HCT116 (cell line): Measurements from ENCODE around the gene CHAF1A. TPM values are rescaled to one million over a fixed set of nuclear protein-coding genes. Genes with fewer than 3 reads are reported as not detected.

Experiments used
- ATAC-seq: fragments of 200-7000 bp; cut with Tn5 transposase; 2 replicates; pipeline ENCODE4 v1.9.1; 2020; ENCODE audit warnings: mild to moderate bottlenecking, moderate library complexity
- BruUV-seq: library from RNA; stranded (reverse); fragments of 400-500 nt; replicated peaks from 2 replicates; lab custom pipeline; 2021; lab: Mats Ljungman, UMichigan
- CTCF ChIA-PET: fragments of 300-600 bp; sonication (Branson Sonifier 250); formaldehyde crosslinking; loops from one replicate; lab custom pipeline; 2021; ENCODE audit warnings: antibody characterized with exemption; lab: Charles Lee
- POLR2A ChIA-PET: fragments of 300-600, 350-600 bp; sonication (Branson Sonifier 250); formaldehyde crosslinking; loops from one replicate; lab custom pipeline; 2021; ENCODE audit warnings: antibody characterized with exemption; lab: Charles Lee
- RAD21 ChIA-PET, 2 experiments: fragments of 300-600 bp; sonication (Branson Sonifier 250); formaldehyde crosslinking; loops; one replicate each; lab custom pipeline; 2023; ENCODE audit warnings: low total read pairs in 2 of 2; ENCODE audit not compliant: uncharacterized antibody in 2 of 2, unreplicated experiment in 2 of 2, low non-redundant PET in 1 of 2; lab: Charles Lee
- DNase-seq: peaks from one replicate; pipeline ENCODE4 v3.0.0-alpha.2; 2010; ENCODE audit warnings: low read depth, low spot score
- H2AFZ ChIP-seq: fragments of 200-600 bp; shearing (Covaris generic), sonication (generic); 2 replicates; pipeline ENCODE4 v1.6.1; 2017; ENCODE audit warnings: low read depth, mixed run types, mixed read lengths, antibody characterized with exemption, low read length; ENCODE audit not compliant: poor library complexity, severe bottlenecking
- H3K27ac ChIP-seq: 2 replicates; pipeline ENCODE4 v1.5.1; 2012; ENCODE audit warnings: low read depth, low read length
- H3K27me3 ChIP-seq: fragments of 200-600 bp; sonication (generic); 2 replicates; pipeline ENCODE4 v1.6.1; 2016; ENCODE audit warnings: mixed run types, low read length, mixed read lengths; ENCODE audit not compliant: insufficient read depth
- H3K36me3 ChIP-seq, 2 experiments: fragments of 200-500 bp in 1 of 2; fragments of 200-600 bp in 1 of 2; sonication (Bioruptor generic) in 1 of 2; sonication (generic) in 1 of 2; 2 replicates each; pipeline versions ENCODE4 v1.5.1 to v1.6.1; 2014 to 2016; ENCODE audit warnings: low read length in 2 of 2, inconsistent platforms in 1 of 2, mixed read lengths in 1 of 2, mixed run types in 1 of 2; ENCODE audit not compliant: insufficient read depth in 2 of 2, control insufficient read depth in 1 of 2
- H3K4me1 ChIP-seq, 2 experiments: fragments of 200-600 bp in 1 of 2; sonication (generic) in 1 of 2; 2 replicates each; pipeline versions ENCODE4 v1.5.1 to v1.6.1; 2012 to 2017; ENCODE audit warnings: low read length in 2 of 2, inconsistent platforms in 1 of 2, mild to moderate bottlenecking in 1 of 2, mixed read lengths in 1 of 2, mixed run types in 1 of 2, moderate library complexity in 1 of 2; ENCODE audit not compliant: insufficient read depth in 2 of 2, control insufficient read depth in 1 of 2
- H3K4me2 ChIP-seq: fragments of 200-600 bp; sonication (generic); 2 replicates; pipeline ENCODE4 v1.6.1; 2017; ENCODE audit warnings: mixed run types, low read length, mixed read lengths
- H3K4me3 ChIP-seq, 2 experiments: fragments of 200-600 bp in 1 of 2; sonication (generic) in 1 of 2; replicated peaks in 1 of 2; 2 replicates each; pipeline ENCODE4 v1.5.1; 2011 to 2016; ENCODE audit warnings: low read length in 2 of 2, control low read depth in 1 of 2, low read depth in 1 of 2, mild to moderate bottlenecking in 1 of 2, mixed read lengths in 1 of 2, mixed run types in 1 of 2
- H3K79me2 ChIP-seq: fragments of 200-600 bp; sonication (generic); 2 replicates; pipeline ENCODE4 v1.6.1; 2017; ENCODE audit warnings: mild to moderate bottlenecking, mixed run types, low read length, moderate library complexity, mixed read lengths; ENCODE audit not compliant: insufficient read depth
- H3K9ac ChIP-seq: fragments of 200-600 bp; sonication (generic); 2 replicates; pipeline ENCODE4 v1.6.1; 2016; ENCODE audit warnings: low read length, mixed read lengths
- H3K9me2 ChIP-seq: fragments of 200-600 bp; sonication (generic), shearing (Covaris generic); 2 replicates; pipeline ENCODE4 v1.6.1; 2017; ENCODE audit warnings: mixed run types, mild to moderate bottlenecking, moderate library complexity; ENCODE audit not compliant: insufficient read depth
- H3K9me3 ChIP-seq, 2 experiments: fragments of 200-500 bp in 1 of 2; fragments of 200-600 bp in 1 of 2; sonication (Bioruptor generic) in 1 of 2; sonication (generic) in 1 of 2; 2 replicates each; pipeline ENCODE4 v1.6.1; 2014 to 2017; ENCODE audit warnings: low read length in 2 of 2, mixed read lengths in 2 of 2, inconsistent platforms in 1 of 2, low read depth in 1 of 2, mild to moderate bottlenecking in 1 of 2, mixed run types in 1 of 2, moderate library complexity in 1 of 2; ENCODE audit not compliant: control insufficient read depth in 1 of 2, insufficient read depth in 1 of 2
- H4K20me1 ChIP-seq: fragments of 200-600 bp; sonication (generic), shearing (Covaris generic); 2 replicates; pipeline ENCODE4 v1.6.1; 2017; ENCODE audit warnings: mixed run types, mild to moderate bottlenecking, moderate library complexity; ENCODE audit not compliant: insufficient read depth
- CBX3 ChIP-seq: IDR thresholded peaks from 2 replicates; pipeline ENCODE4 v1.6.1; 2012; ENCODE audit warnings: low read depth
- EGR1 ChIP-seq: IDR thresholded peaks from 2 replicates; pipeline ENCODE4 v1.6.1; 2012; ENCODE audit warnings: low read depth
- ELF1 ChIP-seq: IDR thresholded peaks from 2 replicates; pipeline ENCODE4 v1.6.1; 2012; ENCODE audit warnings: low read depth, borderline replicate concordance
- EZH2 ChIP-seq: fragments of 200-600 bp; sonication (generic); IDR thresholded peaks from 2 replicates; pipeline ENCODE4 v1.6.1; 2017; ENCODE audit warnings: antibody characterized with exemption, mixed run types
- EZH2phosphoT487 ChIP-seq: fragments of 200-600 bp; IDR thresholded peaks from 2 replicates; pipeline ENCODE4 v1.6.1; 2018; ENCODE audit warnings: antibody characterized with exemption, borderline replicate concordance
- FOSL1 ChIP-seq: IDR thresholded peaks from 2 replicates; pipeline ENCODE4 v1.6.1; 2012; ENCODE audit warnings: low read depth
- POLR2A ChIP-seq: IDR thresholded peaks from 2 replicates; pipeline ENCODE4 v1.7.0; 2011; ENCODE audit warnings: borderline replicate concordance; ENCODE audit not compliant: insufficient read depth, insufficient read length; ENCODE audit errors: extremely low read depth
- POLR2AphosphoS5 ChIP-seq: IDR thresholded peaks from 2 replicates; pipeline ENCODE4 v1.6.1; 2011; ENCODE audit warnings: mild to moderate bottlenecking, low read depth, low read length, moderate library complexity
- RAD21 ChIP-seq: IDR thresholded peaks from 2 replicates; pipeline ENCODE4 v1.6.1; 2012; ENCODE audit warnings: low read depth, mild to moderate bottlenecking
- REST ChIP-seq: IDR thresholded peaks from 2 replicates; pipeline ENCODE4 v1.6.1; 2012; ENCODE audit warnings: low read depth
- SIN3A ChIP-seq: IDR thresholded peaks from 2 replicates; pipeline ENCODE4 v1.6.1; 2012; ENCODE audit warnings: low read depth
- TCF7L2 ChIP-seq: IDR thresholded peaks from 2 replicates; pipeline ENCODE4 v1.7.0; 2011; ENCODE audit warnings: borderline replicate concordance, inconsistent platforms; ENCODE audit not compliant: insufficient read depth, insufficient read length; ENCODE audit errors: extremely low read depth
- ZFX ChIP-seq: fragments of 450-650 bp; IDR thresholded peaks from 2 replicates; pipeline ENCODE4 v1.6.1; 2017
- ZNF274 ChIP-seq: fragments of 200-500 bp; sonication (Bioruptor generic); IDR thresholded peaks from 2 replicates; pipeline ENCODE4 v1.6.1; 2014; ENCODE audit warnings: mild to moderate bottlenecking, low read depth, low read length, inconsistent platforms
- intact Hi-C: fragments of 100-400 bp; cut with micrococcal nuclease; formaldehyde crosslinking; loops from 2 replicates; pipeline ENCODE4 v1.10.0; 2022
- total RNA-seq: library from RNA; stranded (reverse); gene quantifications from one replicate; pipeline ENCODE4 v1.2.1, GENCODE V29; 2021; ENCODE audit not compliant: unreplicated experiment
- TF ChIP-seq, protein P1 (sequence below): IDR thresholded peaks from 2 replicates; pipeline ENCODE4 v1.6.1; 2012

Gene CHAF1A
- total RNA-seq, 1 experiment from 2014 or later, result 69.9 TPM

- ATAC-seq, result no peak
- Histone ChIP-seq H3K4me2 (peak overlapping the region; percentile 99), H3K27ac (peak overlapping the region; percentile 45; the same call in 1 of the 2 replicates), H3K9ac (0 out of 2 replicates have a peak overlapping the region, but pooled peaks have one; percentile 14), H4K20me1 (no peaks in the 10 kb centered on the region), H3K27me3 (no peaks in the 10 kb centered on the region), H3K4me3 (no peak overlapping the region), H2AFZ (no peak overlapping the region), H3K4me1 (peaks cover 14 to 29% of the 10 kb centered on the region in 2 experiments), H3K9me2 (no peaks in the 10 kb centered on the region), H3K9me3 (no peaks in the 10 kb centered on the region), H3K79me2 (peaks cover 27% of the 10 kb centered on the region), H3K36me3 (peaks cover 11 to 18% of the 10 kb centered on the region in 2 experiments)
- CTCF ChIA-PET, result no interaction called here
- POLR2A ChIA-PET, result no interaction called here
- intact Hi-C loops, result no loop called here
- RAD21 ChIA-PET, result no interaction called here
- TF ChIP-seq RAD21 (no peak), CBX3 (no peak), POLR2AphosphoS5 (no peak), ZNF274 (no peak), EGR1 (no peak), ELF1 (no peak), ZFX (no peak), FOSL1 (no peak), POLR2A (no peak)
- no peak for DNase-seq
- BruUV-seq, result no TSS peak
Measured at GRCh38 chr19:4474514-4475022, 72.1 kb downstream of the CHAF1A start.

GRCh38 chr19:4477034-4477801 lies 74.8 kb downstream of the CHAF1A start:
- ATAC-seq, result no peak
- Histone ChIP-seq H3K36me3 (peaks cover 11 to 18% of the 10 kb centered on the region in 2 experiments), H3K79me2 (peaks cover 27% of the 10 kb centered on the region)
- TF ChIP-seq EZH2phosphoT487 (no peak), REST (no peak), EZH2 (no peak), POLR2AphosphoS5 (no peak), SIN3A (no peak), TCF7L2 (no peak)
- TF ChIP-seq, protein P1, sequence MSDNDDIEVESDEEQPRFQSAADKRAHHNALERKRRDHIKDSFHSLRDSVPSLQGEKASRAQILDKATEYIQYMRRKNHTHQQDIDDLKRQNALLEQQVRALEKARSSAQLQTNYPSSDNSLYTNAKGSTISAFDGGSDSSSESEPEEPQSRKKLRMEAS, result no peak

More at GRCh38 chr19:4477034-4477801, 74.8 kb downstream of the CHAF1A start:
- Histone ChIP-seq H3K27me3 (no peaks in the 10 kb centered on the region), H3K27ac (no peak overlapping the region), H4K20me1 (no peaks in the 10 kb centered on the region), H3K9ac (no peak overlapping the region), H2AFZ (no peak overlapping the region), H3K4me1 (peaks cover 8 to 16% of the 10 kb centered on the region in 2 experiments), H3K4me3 (no peak overlapping the region), H3K9me2 (no peaks in the 10 kb centered on the region), H3K9me3 (no peaks in the 10 kb centered on the region), H3K4me2 (no peak overlapping the region)
- ChIA-PET RAD21 (no interaction called here), POLR2A (no interaction called here), CTCF (no interaction called here)
- DNase-seq, result no peak
- intact Hi-C loops, result no loop called here
- BruUV-seq, result TSS peak; percentile 26
